ENCODE results near the gene MRTFA. TPM values are rescaled to one million over a fixed set of nuclear protein-coding genes. Genes with fewer than 3 reads are reported as not detected.

MRTFA gene
- total RNA-seq, 2 experiments from 2014 or later = 47.7 to 66.9 TPM

DNA sequence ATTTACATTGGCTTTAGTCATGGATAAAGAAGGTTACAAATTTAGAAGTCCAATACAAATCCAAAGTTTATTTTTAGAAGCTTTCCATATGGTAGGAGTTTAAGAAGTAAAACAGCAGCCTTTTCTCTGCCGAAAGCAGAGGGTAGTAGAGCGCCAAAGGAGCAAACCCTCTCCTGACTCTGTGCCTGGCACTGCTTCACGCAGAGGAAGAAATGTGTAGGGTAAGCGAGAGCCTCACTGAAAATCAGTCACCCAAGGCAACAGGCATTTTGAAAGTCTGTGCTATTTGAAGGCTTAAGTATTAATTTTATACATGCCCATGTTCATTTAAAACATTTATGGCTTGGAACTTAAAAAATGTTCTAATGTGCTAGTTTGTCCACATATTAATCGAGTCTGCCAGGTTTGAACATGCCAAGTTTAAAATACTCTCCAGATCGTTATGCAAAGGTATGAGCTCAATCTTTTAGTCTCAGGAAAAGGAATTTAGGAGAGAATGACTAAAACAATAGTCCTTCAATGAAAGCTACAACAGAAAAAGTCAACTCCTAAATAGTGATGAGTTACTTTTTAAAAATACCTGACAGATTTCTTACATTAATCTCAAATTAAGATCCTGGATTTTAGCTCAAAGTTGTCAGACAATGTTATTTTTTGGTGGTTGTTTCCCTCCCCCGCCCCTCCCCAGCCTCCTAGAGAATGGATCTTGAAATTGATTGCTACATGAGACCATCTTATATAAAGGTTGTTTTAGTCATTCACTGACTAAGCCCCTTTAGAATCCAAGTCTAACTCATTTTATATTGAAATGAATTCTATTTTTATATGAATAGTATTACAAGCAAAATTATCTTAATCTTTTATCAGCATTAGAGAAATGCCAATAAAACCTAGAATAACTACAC lies 38.7 kb downstream of the MRTFA start:
- Histone ChIP-seq H4K20me1 (ENCODE audit: insufficient read depth, low read length) (0 out of 2 replicates have a peak, but pooled peaks cover 7% of the 10 kb centered on the region), H3K79me2 (ENCODE audit: insufficient read depth, low read depth, low read length) (peaks cover 61% of the 10 kb centered on the region; the same call in 1 of the 2 replicates), H3K9me2 (ENCODE audit: insufficient read depth, low read length) (no peaks in the 10 kb centered on the region), H3K9me3 (ENCODE audit: low read length) (no peaks in the 10 kb centered on the region), H3K27ac (ENCODE audit: low read depth, low read length, poor library complexity, severe bottlenecking) (no peak overlapping the region), H3K4me1 (ENCODE audit: insufficient read depth, low read length, poor library complexity, severe bottlenecking) (peaks cover 52% of the 10 kb centered on the region), H2AFZ (ENCODE audit: low read length) (no peak overlapping the region), H3K4me3 (ENCODE audit: low read depth, low read length, poor library complexity, severe bottlenecking) (no peak overlapping the region), H3K4me2 (ENCODE audit: low read length) (peak overlapping the region; percentile 50), H3K36me3 (ENCODE audit: insufficient read depth, low read length) (no peaks in the 10 kb centered on the region)
- POLR2A ChIA-PET = interaction anchor here (0.6 to 1.4 kb wide), 6 partner anchors 9 to 59 kb away, joined by 3 to 5 read pairs (median 3); no protein-coding TSS in a partner anchor
- BruUV-seq (replicated peaks) = no TSS peak
- no peak for DNase-seq (ENCODE audit: low spot score)
- intact Hi-C loops (cut with micrococcal nuclease; ENCODE audit: unreplicated experiment) = no loop called here
- TF ChIP-seq EZH2phosphoT487 (IDR thresholded peaks at IDR 0.05; ENCODE audit: borderline replicate concordance, low read depth, low read length) = no peak
- TF ChIP-seq, protein P1, sequence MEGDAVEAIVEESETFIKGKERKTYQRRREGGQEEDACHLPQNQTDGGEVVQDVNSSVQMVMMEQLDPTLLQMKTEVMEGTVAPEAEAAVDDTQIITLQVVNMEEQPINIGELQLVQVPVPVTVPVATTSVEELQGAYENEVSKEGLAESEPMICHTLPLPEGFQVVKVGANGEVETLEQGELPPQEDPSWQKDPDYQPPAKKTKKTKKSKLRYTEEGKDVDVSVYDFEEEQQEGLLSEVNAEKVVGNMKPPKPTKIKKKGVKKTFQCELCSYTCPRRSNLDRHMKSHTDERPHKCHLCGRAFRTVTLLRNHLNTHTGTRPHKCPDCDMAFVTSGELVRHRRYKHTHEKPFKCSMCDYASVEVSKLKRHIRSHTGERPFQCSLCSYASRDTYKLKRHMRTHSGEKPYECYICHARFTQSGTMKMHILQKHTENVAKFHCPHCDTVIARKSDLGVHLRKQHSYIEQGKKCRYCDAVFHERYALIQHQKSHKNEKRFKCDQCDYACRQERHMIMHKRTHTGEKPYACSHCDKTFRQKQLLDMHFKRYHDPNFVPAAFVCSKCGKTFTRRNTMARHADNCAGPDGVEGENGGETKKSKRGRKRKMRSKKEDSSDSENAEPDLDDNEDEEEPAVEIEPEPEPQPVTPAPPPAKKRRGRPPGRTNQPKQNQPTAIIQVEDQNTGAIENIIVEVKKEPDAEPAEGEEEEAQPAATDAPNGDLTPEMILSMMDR (conservative IDR thresholded peaks at IDR 0.05; ENCODE audit: low read length) = no peak
- CTCF ChIA-PET (ENCODE audit: unreplicated experiment) = no interaction called here

DNA sequence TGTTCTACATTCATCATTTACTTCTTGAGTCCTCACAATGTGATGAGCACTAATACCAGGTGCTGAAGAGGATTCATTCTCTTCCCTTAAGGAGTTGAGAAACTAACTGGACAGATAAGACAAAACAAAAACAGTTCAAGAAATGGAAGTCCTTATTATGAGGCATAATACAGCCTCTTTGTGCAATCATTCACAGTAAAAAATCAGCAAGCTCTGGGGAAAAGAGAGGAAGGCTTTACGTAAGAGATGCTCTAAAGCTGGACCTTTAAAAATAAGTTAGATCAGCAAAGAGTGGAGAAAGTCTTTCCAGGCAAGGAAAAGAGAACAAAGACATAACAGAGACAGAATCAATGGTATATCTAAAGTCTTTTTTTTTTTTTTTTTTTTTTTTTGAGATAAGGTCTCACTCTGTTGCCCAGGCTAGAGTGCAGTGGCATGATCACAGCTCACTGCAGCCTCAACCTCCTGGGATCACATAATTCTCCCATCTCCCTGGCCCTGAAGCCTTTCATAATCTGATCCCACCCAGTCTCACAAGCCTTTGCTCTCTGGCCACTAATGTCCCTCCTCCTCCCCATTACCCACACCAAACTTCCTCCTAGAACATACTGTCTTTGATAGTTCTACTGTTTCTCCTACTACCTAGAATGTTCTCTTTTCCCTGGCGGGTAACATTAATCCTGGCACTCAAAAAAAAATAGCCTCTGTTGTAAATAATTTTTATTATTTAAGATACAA lies 40.9 kb downstream of the MRTFA start:
- H3K4me3 ChIP-seq (ENCODE audit: low read depth, low read length, poor library complexity, severe bottlenecking) = no peak overlapping the region
- peaks cover 67% of the 10 kb centered on the region for H3K4me1 ChIP-seq (ENCODE audit: insufficient read depth, low read length, poor library complexity, severe bottlenecking)
- CTCF ChIA-PET (ENCODE audit: unreplicated experiment) = no interaction called here
- H4K20me1 ChIP-seq (ENCODE audit: insufficient read depth, low read length) = 0 out of 2 replicates have a peak, but pooled peaks cover 7% of the 10 kb centered on the region
- peaks cover 70% of the 10 kb centered on the region; the same call in 1 of the 2 replicates for H3K79me2 ChIP-seq (ENCODE audit: insufficient read depth, low read depth, low read length)
- H2AFZ ChIP-seq (ENCODE audit: low read length) = no peak overlapping the region
- H3K4me2 ChIP-seq (ENCODE audit: low read length) = no peak overlapping the region
- POLR2A ChIA-PET = interaction anchor here (0.6 to 1.5 kb wide), 5 partner anchors 33 to 117 kb away, joined by 3 to 6 read pairs (median 5); no protein-coding TSS in a partner anchor
- H3K9me2 ChIP-seq (ENCODE audit: insufficient read depth, low read length) = no peaks in the 10 kb centered on the region
- no peaks in the 10 kb centered on the region for H3K9me3 ChIP-seq (ENCODE audit: low read length)
- no peak overlapping the region for H3K27ac ChIP-seq (ENCODE audit: low read depth, low read length, poor library complexity, severe bottlenecking)
- H3K36me3 ChIP-seq (ENCODE audit: insufficient read depth, low read length) = no peaks in the 10 kb centered on the region
- no peak for DNase-seq (ENCODE audit: low spot score)
- TF ChIP-seq, protein P1 (conservative IDR thresholded peaks at IDR 0.05; ENCODE audit: low read length) = no peak
- no peak for TF ChIP-seq EZH2phosphoT487 (IDR thresholded peaks at IDR 0.05; ENCODE audit: borderline replicate concordance, low read depth, low read length)
- intact Hi-C loops (cut with micrococcal nuclease; ENCODE audit: unreplicated experiment) = no loop called here
- no TSS peak for BruUV-seq (replicated peaks)
